ENCODE data around the gene KRT31. TPM values are rescaled to one million over a fixed set of nuclear protein-coding genes. Genes with fewer than 3 reads are reported as not detected.

Gene KRT31
- total RNA-seq, 1 experiment from 2014 or later, result not detected

DNA sequence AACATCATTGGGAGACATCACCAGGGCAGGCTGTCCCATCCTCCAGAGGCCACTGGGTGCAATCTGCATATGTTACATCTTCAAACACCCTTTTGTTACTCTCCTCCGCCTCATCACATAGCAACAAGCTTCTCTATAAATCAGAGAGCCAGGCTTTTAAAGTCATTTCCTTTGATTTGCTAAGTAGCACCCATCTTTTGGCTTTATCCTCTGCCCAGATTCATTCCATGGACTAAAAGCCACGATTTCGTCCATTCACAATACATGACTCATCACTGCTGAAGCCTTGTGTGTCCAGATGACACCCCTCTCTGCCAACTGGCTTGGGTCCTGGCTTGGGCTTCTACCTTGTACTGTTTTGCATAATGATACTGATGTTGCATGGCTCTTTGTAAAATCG lies 45.3 kb upstream of the KRT31 start:
- H3K4me3 ChIP-seq (replicated peaks in 1 of 2; ENCODE audit: low read depth in 1 of 2, low read length in 2 of 2), result no peak overlapping the region
- no peak overlapping the region for H3K4me2 ChIP-seq (ENCODE audit: low read length)
- H2AFZ ChIP-seq (ENCODE audit: low read depth, low read length, poor library complexity, severe bottlenecking), result no peak overlapping the region
- H3K27me3 ChIP-seq (ENCODE audit: insufficient read depth, low read length), result no peaks in the 10 kb centered on the region
- no peaks in the 10 kb centered on the region for H3K36me3 ChIP-seq (ENCODE audit: control insufficient read depth in 1 of 2, insufficient read depth in 2 of 2, low read length in 2 of 2)
- H3K9me3 ChIP-seq (ENCODE audit: control insufficient read depth in 1 of 2, insufficient read depth in 1 of 2, low read depth in 1 of 2, low read length in 2 of 2), result no peaks in the 10 kb centered on the region
- no peaks in the 10 kb centered on the region for H3K9me2 ChIP-seq (ENCODE audit: insufficient read depth)
- CTCF ChIA-PET, result no interaction called here
- H3K27ac ChIP-seq (ENCODE audit: low read depth, low read length), result no peak overlapping the region
- ATAC-seq (no peak), DNase-seq (ENCODE audit: low read depth, low spot score) (no peak)
- BruUV-seq (replicated peaks), result no TSS peak
- RAD21 ChIA-PET (ENCODE audit: low non-redundant PET in 1 of 2, low total read pairs in 2 of 2, uncharacterized antibody in 2 of 2, unreplicated experiment in 2 of 2), result no interaction called here
- no peaks in the 10 kb centered on the region for H3K79me2 ChIP-seq (ENCODE audit: insufficient read depth, low read length)
- H3K4me1 ChIP-seq (ENCODE audit: control insufficient read depth in 1 of 2, insufficient read depth in 2 of 2, low read length in 2 of 2), result peaks cover 0 to 7% of the 10 kb centered on the region in 2 experiments; a peak in 1 of 4 replicates
- intact Hi-C loops (cut with micrococcal nuclease), result no loop called here
- POLR2A ChIA-PET, result no interaction called here
- no peak for TF ChIP-seq POLR2AphosphoS5 (IDR thresholded peaks at IDR 0.05; ENCODE audit: low read depth, low read length)
- TF ChIP-seq, protein P1, sequence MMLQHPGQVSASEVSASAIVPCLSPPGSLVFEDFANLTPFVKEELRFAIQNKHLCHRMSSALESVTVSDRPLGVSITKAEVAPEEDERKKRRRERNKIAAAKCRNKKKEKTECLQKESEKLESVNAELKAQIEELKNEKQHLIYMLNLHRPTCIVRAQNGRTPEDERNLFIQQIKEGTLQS (IDR thresholded peaks at IDR 0.05), result no peak
- TF ChIP-seq ELF1 (IDR thresholded peaks at IDR 0.05; ENCODE audit: borderline replicate concordance, low read depth), result no peak
- TF ChIP-seq RAD21 (IDR thresholded peaks at IDR 0.05; ENCODE audit: low read depth), result no peak
- no peak for TF ChIP-seq SP1 (IDR thresholded peaks at IDR 0.05; ENCODE audit: low read depth)
- TF ChIP-seq, protein P2, sequence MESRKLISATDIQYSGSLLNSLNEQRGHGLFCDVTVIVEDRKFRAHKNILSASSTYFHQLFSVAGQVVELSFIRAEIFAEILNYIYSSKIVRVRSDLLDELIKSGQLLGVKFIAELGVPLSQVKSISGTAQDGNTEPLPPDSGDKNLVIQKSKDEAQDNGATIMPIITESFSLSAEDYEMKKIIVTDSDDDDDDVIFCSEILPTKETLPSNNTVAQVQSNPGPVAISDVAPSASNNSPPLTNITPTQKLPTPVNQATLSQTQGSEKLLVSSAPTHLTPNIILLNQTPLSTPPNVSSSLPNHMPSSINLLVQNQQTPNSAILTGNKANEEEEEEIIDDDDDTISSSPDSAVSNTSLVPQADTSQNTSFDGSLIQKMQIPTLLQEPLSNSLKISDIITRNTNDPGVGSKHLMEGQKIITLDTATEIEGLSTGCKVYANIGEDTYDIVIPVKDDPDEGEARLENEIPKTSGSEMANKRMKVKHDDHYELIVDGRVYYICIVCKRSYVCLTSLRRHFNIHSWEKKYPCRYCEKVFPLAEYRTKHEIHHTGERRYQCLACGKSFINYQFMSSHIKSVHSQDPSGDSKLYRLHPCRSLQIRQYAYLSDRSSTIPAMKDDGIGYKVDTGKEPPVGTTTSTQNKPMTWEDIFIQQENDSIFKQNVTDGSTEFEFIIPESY (IDR thresholded peaks at IDR 0.05; ENCODE audit: extremely low read depth, insufficient replicate concordance, low read length), result no peak
- no peak for TF ChIP-seq ZNF274 (IDR thresholded peaks at IDR 0.05; ENCODE audit: low read depth, low read length)
- TF ChIP-seq SIN3A (IDR thresholded peaks at IDR 0.05; ENCODE audit: low read depth), result no peak
- no peak for TF ChIP-seq TCF7L2 (IDR thresholded peaks at IDR 0.05; ENCODE audit: borderline replicate concordance, extremely low read depth, insufficient read depth, insufficient read length)
- TF ChIP-seq EGR1 (IDR thresholded peaks at IDR 0.05; ENCODE audit: low read depth), result no peak
- TF ChIP-seq CEBPB (IDR thresholded peaks at IDR 0.05; ENCODE audit: low read depth), result no peak
- TF ChIP-seq SRF (IDR thresholded peaks at IDR 0.05; ENCODE audit: low read depth), result no peak
- TF ChIP-seq YY1 (IDR thresholded peaks at IDR 0.05; ENCODE audit: extremely low read depth, insufficient replicate concordance, low read depth, low read length), result no peak
- TF ChIP-seq ZFX (IDR thresholded peaks at IDR 0.05), result no peak
- TF ChIP-seq, protein P3, sequence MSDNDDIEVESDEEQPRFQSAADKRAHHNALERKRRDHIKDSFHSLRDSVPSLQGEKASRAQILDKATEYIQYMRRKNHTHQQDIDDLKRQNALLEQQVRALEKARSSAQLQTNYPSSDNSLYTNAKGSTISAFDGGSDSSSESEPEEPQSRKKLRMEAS (IDR thresholded peaks at IDR 0.05), result no peak
- TF ChIP-seq, protein P4, sequence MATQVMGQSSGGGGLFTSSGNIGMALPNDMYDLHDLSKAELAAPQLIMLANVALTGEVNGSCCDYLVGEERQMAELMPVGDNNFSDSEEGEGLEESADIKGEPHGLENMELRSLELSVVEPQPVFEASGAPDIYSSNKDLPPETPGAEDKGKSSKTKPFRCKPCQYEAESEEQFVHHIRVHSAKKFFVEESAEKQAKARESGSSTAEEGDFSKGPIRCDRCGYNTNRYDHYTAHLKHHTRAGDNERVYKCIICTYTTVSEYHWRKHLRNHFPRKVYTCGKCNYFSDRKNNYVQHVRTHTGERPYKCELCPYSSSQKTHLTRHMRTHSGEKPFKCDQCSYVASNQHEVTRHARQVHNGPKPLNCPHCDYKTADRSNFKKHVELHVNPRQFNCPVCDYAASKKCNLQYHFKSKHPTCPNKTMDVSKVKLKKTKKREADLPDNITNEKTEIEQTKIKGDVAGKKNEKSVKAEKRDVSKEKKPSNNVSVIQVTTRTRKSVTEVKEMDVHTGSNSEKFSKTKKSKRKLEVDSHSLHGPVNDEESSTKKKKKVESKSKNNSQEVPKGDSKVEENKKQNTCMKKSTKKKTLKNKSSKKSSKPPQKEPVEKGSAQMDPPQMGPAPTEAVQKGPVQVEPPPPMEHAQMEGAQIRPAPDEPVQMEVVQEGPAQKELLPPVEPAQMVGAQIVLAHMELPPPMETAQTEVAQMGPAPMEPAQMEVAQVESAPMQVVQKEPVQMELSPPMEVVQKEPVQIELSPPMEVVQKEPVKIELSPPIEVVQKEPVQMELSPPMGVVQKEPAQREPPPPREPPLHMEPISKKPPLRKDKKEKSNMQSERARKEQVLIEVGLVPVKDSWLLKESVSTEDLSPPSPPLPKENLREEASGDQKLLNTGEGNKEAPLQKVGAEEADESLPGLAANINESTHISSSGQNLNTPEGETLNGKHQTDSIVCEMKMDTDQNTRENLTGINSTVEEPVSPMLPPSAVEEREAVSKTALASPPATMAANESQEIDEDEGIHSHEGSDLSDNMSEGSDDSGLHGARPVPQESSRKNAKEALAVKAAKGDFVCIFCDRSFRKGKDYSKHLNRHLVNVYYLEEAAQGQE (IDR thresholded peaks at IDR 0.05; ENCODE audit: low read depth), result no peak
- no peak for TF ChIP-seq JUND (IDR thresholded peaks at IDR 0.05)
- TF ChIP-seq EZH2phosphoT487 (IDR thresholded peaks at IDR 0.05; ENCODE audit: borderline replicate concordance), result no peak
- H4K20me1 ChIP-seq (ENCODE audit: insufficient read depth), result no peaks in the 10 kb centered on the region
- H3K9ac ChIP-seq (ENCODE audit: low read length), result no peak overlapping the region

All from HCT116 (cell line).